Fibroblast of skin of right biceps (primary cell): ENCODE measurements around the gene KCNQ5.

ENCODE experiments used
- DNase-seq: peaks from one replicate; pipeline ENCODE4 v3.0.0-alpha.2; 2013

The KCNQ5 gene

DNA sequence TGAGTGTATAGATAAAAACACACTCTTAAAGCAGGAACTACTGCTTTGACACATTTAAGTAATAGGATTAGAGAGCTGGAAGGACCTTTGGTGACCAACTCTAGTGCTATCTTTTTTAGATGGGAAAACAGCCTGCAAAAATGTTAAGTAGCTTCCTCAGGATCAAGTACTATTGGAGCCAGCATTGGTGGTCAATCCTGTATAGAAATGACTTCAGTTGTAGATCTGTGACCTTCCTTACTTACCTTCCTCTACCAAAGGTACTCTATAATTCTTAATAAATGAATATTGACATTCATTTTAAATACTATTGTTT lies 18.7 kb downstream of the KCNQ5 start:
- no peak for DNase-seq

DNA sequence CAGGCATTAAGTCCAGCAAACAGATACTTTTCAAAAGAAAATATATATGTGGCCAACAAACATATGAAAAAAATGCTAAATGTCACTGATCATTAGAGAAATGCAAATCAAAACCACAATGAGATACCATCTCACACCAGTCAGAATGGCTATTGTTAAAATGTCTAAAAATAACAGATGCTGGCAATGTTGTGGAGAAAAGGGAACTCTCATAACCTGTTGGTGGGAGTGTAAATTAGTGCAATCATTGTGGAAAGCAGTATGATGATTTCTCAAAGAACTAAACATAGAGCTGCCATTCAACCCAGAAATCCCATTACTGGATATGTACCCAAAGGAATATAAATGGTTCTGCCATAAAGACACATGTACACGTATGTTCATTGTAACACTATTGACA lies 20.6 kb downstream of the KCNQ5 start:
- no peak for DNase-seq

- no peak for DNase-seq
Observed at GRCh38 chr6:72643214-72643613, 21.4 kb downstream of the KCNQ5 start.

- no peak for DNase-seq
Observed at GRCh38 chr6:72646604-72647485, 25.0 kb downstream of the KCNQ5 start.

DNA sequence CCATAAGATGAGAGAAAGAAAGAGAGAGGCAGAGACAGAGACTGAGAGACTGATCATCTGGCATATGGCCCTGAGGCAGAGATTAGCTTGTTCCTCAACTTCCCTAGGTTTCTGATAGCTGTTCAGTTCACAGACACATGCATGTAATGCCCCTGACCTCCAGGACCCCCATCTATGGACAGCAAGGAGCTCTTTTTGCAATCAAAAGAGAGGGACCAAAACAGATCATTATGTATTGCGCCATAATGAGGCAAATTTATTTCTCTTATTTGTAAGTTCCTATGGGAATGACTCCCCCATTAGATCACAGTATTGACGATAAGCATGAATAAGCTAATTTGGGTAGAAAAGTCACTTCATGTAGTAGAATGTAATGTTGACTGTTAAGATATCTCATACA lies 25.6 kb downstream of the KCNQ5 start:
- DNase-seq, result no peak

DNA sequence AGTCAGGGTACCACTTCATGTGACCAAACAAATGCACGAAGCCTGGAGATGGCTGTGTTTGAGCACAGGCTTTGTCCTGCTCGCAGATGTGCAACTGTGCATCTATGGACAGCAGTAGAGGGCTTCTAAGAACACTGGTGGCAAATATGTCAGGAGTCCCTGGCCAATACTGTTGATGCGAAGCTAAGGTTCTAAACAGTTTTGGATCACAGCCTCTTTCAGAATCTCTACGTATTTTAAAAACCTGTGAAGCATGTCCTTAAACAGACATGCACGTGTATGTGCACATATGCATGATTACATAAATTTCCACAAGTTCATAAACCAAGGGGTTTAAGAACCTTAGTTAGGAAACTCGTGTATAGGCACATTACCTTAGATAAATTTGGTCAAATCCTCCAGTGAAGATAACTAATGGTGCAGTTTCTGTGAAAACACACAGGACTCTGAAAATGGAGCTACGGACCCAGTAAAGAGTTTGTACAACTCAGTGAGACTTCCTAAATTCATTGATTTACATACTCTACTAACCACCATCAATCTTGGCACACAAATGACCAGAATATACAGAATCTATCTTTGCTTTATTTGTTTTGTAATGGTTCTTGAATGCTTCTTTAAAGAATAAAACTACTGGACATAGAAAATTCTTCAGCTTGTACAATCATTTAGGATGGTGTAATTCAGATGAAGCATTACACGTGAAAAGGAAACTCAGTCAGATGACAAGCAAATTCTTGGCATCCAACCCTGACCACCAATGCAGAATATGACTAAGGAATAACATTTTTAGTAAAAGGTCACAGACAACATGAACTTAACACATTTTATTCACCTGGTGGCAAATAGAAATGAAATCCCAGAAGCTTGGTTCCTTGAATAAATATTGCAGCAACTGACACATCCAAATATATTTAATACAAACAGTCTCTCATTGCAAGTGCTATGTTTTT lies 27.4 kb downstream of the KCNQ5 start:
- DNase-seq, result peak; percentile 91

- peak; percentile 7 for DNase-seq
Observed at GRCh38 chr6:72650081-72650745, 28.3 kb downstream of the KCNQ5 start.

- DNase-seq, result peak; percentile 53
Observed at GRCh38 chr6:72651174-72651573, 29.3 kb downstream of the KCNQ5 start.

GRCh38 chr6:72651967-72652956 lies 30.4 kb downstream of the KCNQ5 start:
- peak; percentile 9 for DNase-seq

DNA sequence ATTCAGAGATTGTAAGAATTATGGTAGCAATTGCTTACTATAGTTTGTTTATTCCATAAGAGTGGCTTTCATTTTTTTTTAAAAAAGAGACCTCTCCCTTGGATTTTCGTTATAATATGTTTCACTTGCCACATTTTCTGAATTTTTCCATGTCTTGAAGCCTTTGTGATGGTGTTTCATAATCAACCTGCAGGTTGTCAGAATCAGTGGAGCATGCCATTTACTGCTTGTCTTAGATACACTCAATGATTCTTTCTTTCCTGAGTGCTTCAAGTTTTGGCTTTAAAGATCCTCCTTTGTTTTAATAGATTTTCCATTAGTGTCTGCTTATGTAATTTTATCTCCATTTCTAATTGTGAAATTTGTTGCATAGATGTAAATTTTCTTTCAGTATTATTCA lies 31.2 kb downstream of the KCNQ5 start:
- DNase-seq, result no peak

DNA sequence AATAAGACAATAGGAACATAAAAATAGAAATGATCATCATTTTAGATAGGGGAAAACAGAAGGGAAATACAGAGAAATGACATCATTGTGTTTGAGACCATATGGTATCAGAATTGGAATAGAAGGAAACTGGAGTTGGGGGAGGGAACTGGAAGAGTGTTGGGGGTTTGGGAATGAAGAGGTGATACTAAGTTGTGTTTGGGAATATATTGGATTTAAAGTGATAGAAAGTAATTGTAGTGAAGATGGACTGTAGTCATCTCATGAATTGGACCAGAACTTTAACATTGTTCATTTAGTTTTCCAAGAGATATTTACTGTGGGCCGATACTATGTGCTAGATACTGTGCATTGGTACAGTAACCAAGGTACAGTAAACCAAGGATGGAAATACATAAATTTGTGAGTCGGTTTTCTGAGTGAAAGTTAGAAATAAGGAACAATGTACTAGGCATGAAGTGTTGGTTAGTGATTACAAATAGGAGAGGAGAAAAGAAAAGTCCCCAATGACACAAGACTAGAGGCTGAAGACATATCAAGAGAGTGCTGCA lies 32.3 kb downstream of the KCNQ5 start:
- no peak for DNase-seq

DNA sequence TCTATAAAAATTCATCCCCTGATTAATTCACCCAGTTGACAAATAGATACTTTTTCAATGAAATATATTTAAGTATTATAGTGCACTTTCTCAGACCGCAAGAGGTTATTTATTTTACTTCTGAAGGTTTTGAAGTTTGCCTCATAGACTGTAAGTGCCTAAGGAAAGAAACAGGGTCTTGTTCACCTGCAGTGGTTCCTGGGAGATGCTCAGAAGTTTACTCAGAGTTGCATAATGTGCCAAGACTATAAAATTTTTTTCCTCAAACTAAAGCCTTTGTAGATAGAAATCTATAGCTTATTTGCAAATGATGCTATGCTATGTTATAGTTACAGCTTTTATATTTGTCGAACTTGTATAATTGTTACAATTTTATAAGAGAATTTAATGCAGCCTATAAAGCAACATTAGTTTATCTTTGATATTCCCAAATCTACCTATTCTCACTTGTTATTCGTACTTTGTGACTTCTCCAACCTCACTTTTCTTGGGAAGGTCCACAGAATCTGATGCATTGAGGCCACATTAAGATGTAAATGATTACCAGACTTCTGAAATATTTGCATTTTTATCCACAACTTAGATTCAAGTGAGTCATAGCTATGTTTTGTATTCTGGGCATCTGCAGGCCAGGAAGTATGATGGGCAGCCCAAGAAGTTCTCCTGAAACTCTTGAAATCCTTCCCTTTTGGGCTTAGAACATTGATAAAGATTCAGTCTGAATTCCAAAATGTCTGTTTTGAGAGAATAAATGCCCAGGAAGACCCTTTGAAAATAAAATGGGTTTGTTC lies 35.7 kb downstream of the KCNQ5 start:
- peak; percentile 63 for DNase-seq

GRCh38 chr6:72659754-72660153 lies 37.9 kb downstream of the KCNQ5 start:
- DNase-seq, result no peak

DNA sequence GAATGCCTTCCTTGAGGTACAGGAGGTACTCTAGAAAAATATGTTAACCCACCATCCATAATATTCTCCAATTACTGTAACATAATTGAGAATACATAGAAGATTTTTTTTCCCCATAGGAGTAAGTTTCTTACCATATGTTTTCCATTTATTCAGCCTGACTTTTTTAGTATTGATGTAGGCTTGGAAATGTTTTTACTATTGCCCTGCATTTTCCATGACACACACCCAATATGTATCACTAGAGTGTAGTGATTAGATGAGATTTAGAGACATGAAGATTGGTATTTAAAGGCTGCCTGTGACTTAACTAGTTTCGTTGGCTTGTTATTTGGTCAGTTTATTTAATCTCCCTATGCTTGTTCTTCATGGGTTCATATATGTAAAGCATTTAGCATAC lies 39.5 kb downstream of the KCNQ5 start:
- no peak for DNase-seq

DNA sequence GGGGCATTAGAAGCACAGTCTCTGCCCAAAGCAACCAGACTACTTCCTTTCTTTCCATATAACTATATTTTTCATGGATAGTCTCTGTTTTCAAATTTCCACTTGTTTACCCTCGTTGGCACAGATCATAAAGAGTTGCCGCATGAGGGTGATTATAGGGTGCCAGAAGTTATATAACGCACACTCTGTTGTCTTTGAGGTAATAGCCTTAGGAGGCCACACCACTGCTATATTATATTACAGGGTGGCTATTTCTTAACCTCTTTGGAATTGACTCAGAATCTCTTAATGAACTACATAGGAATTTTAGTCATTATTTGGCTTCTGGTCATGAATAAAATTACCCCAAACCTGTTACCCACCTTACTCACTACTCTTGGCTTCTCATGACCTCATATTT lies 43.7 kb downstream of the KCNQ5 start:
- no peak for DNase-seq

GRCh38 chr6:72669324-72669723 lies 47.5 kb downstream of the KCNQ5 start:
- DNase-seq, result no peak

- no peak for DNase-seq
Observed at GRCh38 chr6:72672906-72673305, 51.0 kb downstream of the KCNQ5 start.

- DNase-seq, result no peak
Observed at GRCh38 chr6:72674842-72675241, 53.0 kb downstream of the KCNQ5 start.

GRCh38 chr6:72675396-72675795 lies 53.5 kb downstream of the KCNQ5 start:
- DNase-seq, result peak; percentile 30

DNA sequence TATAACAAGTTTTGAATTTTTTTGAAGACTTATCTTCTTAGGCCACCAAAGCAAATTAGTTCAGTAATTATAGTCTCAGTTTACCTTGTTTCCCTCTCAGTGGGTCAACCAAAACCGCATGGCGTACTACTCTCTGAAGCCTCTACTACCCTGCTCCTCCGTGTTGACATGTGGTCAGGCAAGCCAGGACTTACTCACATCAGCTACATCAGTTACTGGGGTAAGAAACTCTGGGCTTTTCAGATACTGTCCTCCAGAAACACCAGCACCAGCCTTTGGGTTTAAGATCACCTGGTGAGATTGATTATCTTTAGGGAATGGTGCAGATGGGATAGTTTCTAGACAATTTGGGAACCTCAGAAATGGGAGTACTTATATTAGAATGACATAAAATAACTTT lies 55.1 kb downstream of the KCNQ5 start:
- no peak for DNase-seq

GRCh38 chr6:72677740-72678139 lies 55.9 kb downstream of the KCNQ5 start:
- DNase-seq, result peak; percentile 17
